OCI-LY7 (cell line): Measurements from ENCODE around the gene SP7. TPM values are rescaled to one million over a fixed set of nuclear protein-coding genes. Genes with fewer than 3 reads are reported as not detected.

Experiments used
- BruUV-seq: library from RNA; stranded (reverse); fragments of 400-500 nt; replicated peaks from 2 replicates; lab custom pipeline; 2021; lab: Mats Ljungman, UMichigan
- CTCF ChIA-PET: fragments of 300-600 bp; sonication (Branson Sonifier 250); formaldehyde crosslinking; loops from one replicate; lab custom pipeline; 2022; ENCODE audit warnings: antibody characterized with exemption; ENCODE audit not compliant: unreplicated experiment; lab: Charles Lee
- POLR2A ChIA-PET: fragments of 300-600 bp; sonication (Branson Sonifier 250); formaldehyde crosslinking; loops from one replicate; lab custom pipeline; 2022; ENCODE audit warnings: antibody characterized with exemption; lab: Charles Lee
- DNase-seq: peaks from one replicate; pipeline ENCODE4 v3.0.0-alpha.2; 2015; ENCODE audit warnings: low spot score
- H2AFZ ChIP-seq: fragments of 200-600 bp; sonication (generic), shearing (Covaris generic); 2 replicates; pipeline ENCODE4 v1.6.1; 2014; ENCODE audit warnings: mild to moderate bottlenecking, antibody characterized with exemption, low read length, moderate library complexity
- H3K27ac ChIP-seq: fragments of 200-600 bp; sonication (generic); 2 replicates; pipeline ENCODE4 v1.5.1; 2014; ENCODE audit warnings: mixed run types, low read depth, mild to moderate bottlenecking, moderate library complexity, low read length, inconsistent platforms; ENCODE audit not compliant: poor library complexity, severe bottlenecking
- H3K36me3 ChIP-seq: fragments of 200-600 bp; sonication (generic); 2 replicates; pipeline ENCODE4 v1.6.1; 2014; ENCODE audit warnings: mild to moderate bottlenecking, antibody characterized with exemption, low read length, moderate library complexity, mixed read lengths; ENCODE audit not compliant: insufficient read depth
- H3K4me1 ChIP-seq: fragments of 200-600 bp; sonication (generic); 2 replicates; pipeline ENCODE4 v1.5.1; 2014; ENCODE audit warnings: mild to moderate bottlenecking, low read length; ENCODE audit not compliant: insufficient read depth, poor library complexity, severe bottlenecking
- H3K4me2 ChIP-seq: fragments of 200-600 bp; sonication (generic); 2 replicates; pipeline ENCODE4 v1.6.1; 2014; ENCODE audit warnings: mild to moderate bottlenecking, low read length
- H3K4me3 ChIP-seq: fragments of 200-600 bp; sonication (generic); 2 replicates; pipeline ENCODE4 v1.5.1; 2014; ENCODE audit warnings: mild to moderate bottlenecking, low read depth, low read length; ENCODE audit not compliant: poor library complexity, severe bottlenecking
- H3K79me2 ChIP-seq: fragments of 200-600 bp; sonication (generic); 2 replicates; pipeline ENCODE4 v1.6.1; 2016; ENCODE audit warnings: low read depth, mild to moderate bottlenecking, low read length, moderate library complexity, mixed read lengths; ENCODE audit not compliant: insufficient read depth
- H3K9me2 ChIP-seq: fragments of 200-600 bp; sonication (generic); 2 replicates; pipeline ENCODE4 v1.6.1; 2016; ENCODE audit warnings: mild to moderate bottlenecking, low read length, mixed read lengths; ENCODE audit not compliant: insufficient read depth
- H3K9me3 ChIP-seq: fragments of 200-600 bp; sonication (generic); 2 replicates; pipeline ENCODE4 v1.6.1; 2014; ENCODE audit warnings: mild to moderate bottlenecking, mixed run types, low read length, mixed read lengths
- H4K20me1 ChIP-seq: fragments of 200-600 bp; sonication (generic); 2 replicates; pipeline ENCODE4 v1.6.1; 2014; ENCODE audit warnings: mild to moderate bottlenecking, antibody characterized with exemption, low read length, moderate library complexity, mixed read lengths; ENCODE audit not compliant: insufficient read depth
- CTCF ChIP-seq: fragments of 200-600 bp; sonication (generic); conservative IDR thresholded peaks from 2 replicates; pipeline ENCODE4 v1.5.1; 2014; ENCODE audit warnings: mild to moderate bottlenecking, antibody characterized with exemption, low read length, moderate library complexity, mixed read lengths
- EZH2phosphoT487 ChIP-seq: fragments of 200-600 bp; sonication (generic); IDR thresholded peaks from 2 replicates; pipeline ENCODE4 v1.6.1; 2018; ENCODE audit warnings: low read depth, borderline replicate concordance, mild to moderate bottlenecking, mixed run types, antibody characterized with exemption, low read length, moderate library complexity, mixed read lengths
- intact Hi-C: fragments of 100-400 bp; cut with micrococcal nuclease; formaldehyde crosslinking; loops from one replicate; pipeline ENCODE4 v1.10.0; 2022; ENCODE audit not compliant: unreplicated experiment
- total RNA-seq, 2 experiments: library from RNA; depleted of rRNA in 1 of 2; stranded (reverse); fragments of >200 nt in 1 of 2; shearing (Covaris generic) in 1 of 2; gene quantifications; 2 replicates each; pipeline ENCODE4 v1.2.3, GENCODE V29; 2014 to 2022

SP7 gene
- total RNA-seq, 2 experiments from 2014 or later = 0.16 to 0.27 TPM

- H3K4me1 ChIP-seq = no peaks in the 10 kb centered on the region
- H3K4me2 ChIP-seq = no peak overlapping the region
- no TSS peak for BruUV-seq
- CTCF ChIA-PET = interaction anchor here (1.3 kb wide), 1 partner anchor 11 kb away, joined by 3 read pairs; no protein-coding TSS in a partner anchor
- no peaks in the 10 kb centered on the region for H3K9me2 ChIP-seq
- H4K20me1 ChIP-seq = no peaks in the 10 kb centered on the region
- TF ChIP-seq EZH2phosphoT487 = no peak
- no peak for TF ChIP-seq CTCF
- H3K4me3 ChIP-seq = no peak overlapping the region
- no peak for DNase-seq
- H3K27ac ChIP-seq = no peak overlapping the region
- no peaks in the 10 kb centered on the region for H3K79me2 ChIP-seq
- H2AFZ ChIP-seq = no peak overlapping the region
- peaks cover 97% of the 10 kb centered on the region for H3K36me3 ChIP-seq
- H3K9me3 ChIP-seq = no peaks in the 10 kb centered on the region
- POLR2A ChIA-PET = interaction anchor here (0.7 to 3.4 kb wide), 3 partner anchors 10 to 104 kb away, joined by 3 to 16 read pairs (median 5); partner anchors contain the start of gene PFDN5
- intact Hi-C loops = no loop called here
Observed at GRCh38 chr12:53279888-53280498, 56.2 kb downstream of the SP7 start.

GRCh38 chr12:53279283-53279869, 56.8 kb downstream of the SP7 start:
- Histone ChIP-seq H3K9me3 (no peaks in the 10 kb centered on the region), H3K79me2 (no peaks in the 10 kb centered on the region), H3K4me1 (no peaks in the 10 kb centered on the region), H4K20me1 (no peaks in the 10 kb centered on the region), H3K36me3 (peaks cover 97% of the 10 kb centered on the region), H3K27ac (no peak overlapping the region), H2AFZ (no peak overlapping the region), H3K4me3 (no peak overlapping the region), H3K4me2 (no peak overlapping the region), H3K9me2 (no peaks in the 10 kb centered on the region)
- ChIA-PET POLR2A (interaction anchor here (0.8 to 3.4 kb wide), 2 partner anchors 10 to 16 kb away, joined by 5 to 16 read pairs; partner anchors contain the start of gene PFDN5), CTCF (interaction anchor here (0.8 to 1.3 kb wide), 2 partner anchors 11 to 20 kb away, joined by 3 to 4 read pairs; partner anchors contain the start of gene MYG1)
- TF ChIP-seq EZH2phosphoT487 = no peak
- no peak for DNase-seq
- no TSS peak for BruUV-seq
- intact Hi-C loops = no loop called here

GRCh38 chr12:53277981-53278380, 58.2 kb downstream of the SP7 start:
- H3K4me2 ChIP-seq = no peak overlapping the region
- no peaks in the 10 kb centered on the region for H3K4me1 ChIP-seq
- intact Hi-C loops = no loop called here
- POLR2A ChIA-PET = interaction anchor here (0.7 to 3.4 kb wide), 3 partner anchors 8 to 52 kb away, joined by 3 to 16 read pairs (median 4); partner anchors contain the start of gene PFDN5
- CTCF ChIA-PET = interaction anchor here (1.2 kb wide), 1 partner anchor 17 kb away, joined by 5 read pairs; the partner anchor contains the start of gene PFDN5
- no peaks in the 10 kb centered on the region for H3K9me3 ChIP-seq
- no TSS peak for BruUV-seq
- DNase-seq = no peak
- no peaks in the 10 kb centered on the region for H3K79me2 ChIP-seq
- no peaks in the 10 kb centered on the region for H4K20me1 ChIP-seq
- TF ChIP-seq EZH2phosphoT487 (no peak), CTCF (no peak)
- H3K27ac ChIP-seq = no peak overlapping the region
- H2AFZ ChIP-seq = no peak overlapping the region
- no peak overlapping the region for H3K4me3 ChIP-seq
- no peaks in the 10 kb centered on the region for H3K9me2 ChIP-seq
- peaks cover 94% of the 10 kb centered on the region for H3K36me3 ChIP-seq

Other genes with a start within 250 kb of the SP7 start
- not detected in 2 replicates for gene IGFBP6, start 238.7 kb downstream of the SP7 start, total RNA-seq (2014; rRNA removed; shearing (Covaris generic))
- 1.2 and 2.9 TPM in 2 replicates for gene IGFBP6, start 238.7 kb downstream of the SP7 start, total RNA-seq (2022)
- gene SOAT2, start 232.9 kb downstream of the SP7 start, total RNA-seq (2014; rRNA removed; shearing (Covaris generic)) = 0.06 and 0.08 TPM in 2 replicates
- gene SOAT2, start 232.9 kb downstream of the SP7 start, total RNA-seq (2022) = 1.2 and 1.8 TPM in 2 replicates
- 26.1 and 31.6 TPM in 2 replicates for gene ZNF740, start 155.6 kb downstream of the SP7 start, total RNA-seq (2014; rRNA removed; shearing (Covaris generic))
- 58.2 and 66.5 TPM in 2 replicates for gene ZNF740, start 155.6 kb downstream of the SP7 start, total RNA-seq (2022)
- gene CSAD, start 155.4 kb downstream of the SP7 start, total RNA-seq (2014; rRNA removed; shearing (Covaris generic)) = 18.9 and 25.8 TPM in 2 replicates
- 26.9 and 32.0 TPM in 2 replicates for gene CSAD, start 155.4 kb downstream of the SP7 start, total RNA-seq (2022)
- 48.6 and 51.7 TPM in 2 replicates for gene ITGB7, start 129.1 kb downstream of the SP7 start, total RNA-seq (2014; rRNA removed; shearing (Covaris generic))
- 153 and 207 TPM in 2 replicates for gene ITGB7, start 129.1 kb downstream of the SP7 start, total RNA-seq (2022)
- gene RARG, start 104.1 kb downstream of the SP7 start, total RNA-seq (2014; rRNA removed; shearing (Covaris generic)) = 1.4 and 7.0 TPM in 2 replicates
- gene RARG, start 104.1 kb downstream of the SP7 start, total RNA-seq (2022) = 5.1 and 8.4 TPM in 2 replicates
- 77.4 and 78.2 TPM in 2 replicates for gene ESPL1, start 68.1 kb downstream of the SP7 start, total RNA-seq (2014; rRNA removed; shearing (Covaris generic))
- gene ESPL1, start 68.1 kb downstream of the SP7 start, total RNA-seq (2022) = 121 and 137 TPM in 2 replicates
- 348 and 394 TPM in 2 replicates for gene PFDN5, start 40.8 kb downstream of the SP7 start, total RNA-seq (2014; rRNA removed; shearing (Covaris generic))
- gene PFDN5, start 40.8 kb downstream of the SP7 start, total RNA-seq (2022) = 264 TPM in 2 replicates
- 41.0 and 53.4 TPM in 2 replicates for gene MYG1, start 36.7 kb downstream of the SP7 start, total RNA-seq (2014; rRNA removed; shearing (Covaris generic))
- 59.3 and 64.9 TPM in 2 replicates for gene MYG1, start 36.7 kb downstream of the SP7 start, total RNA-seq (2022)
- 85.5 and 95.6 TPM in 2 replicates for gene AAAS, start 14.7 kb downstream of the SP7 start, total RNA-seq (2014; rRNA removed; shearing (Covaris generic))
- 94.5 and 109 TPM in 2 replicates for gene AAAS, start 14.7 kb downstream of the SP7 start, total RNA-seq (2022)
- gene SP1, start 43.8 kb upstream of the SP7 start, total RNA-seq (2014; rRNA removed; shearing (Covaris generic)) = 47.3 and 58.9 TPM in 2 replicates
- gene SP1, start 43.8 kb upstream of the SP7 start, total RNA-seq (2022) = 83.9 and 93.9 TPM in 2 replicates
- gene AMHR2, start 87.5 kb upstream of the SP7 start, total RNA-seq (2014; rRNA removed; shearing (Covaris generic)) = not detected in 2 replicates
- not detected in 2 replicates for gene AMHR2, start 87.5 kb upstream of the SP7 start, total RNA-seq (2022)
- 54.1 and 83.9 TPM in 2 replicates for gene PRR13, start 105.4 kb upstream of the SP7 start, total RNA-seq (2014; rRNA removed; shearing (Covaris generic))
- 219 and 230 TPM in 2 replicates for gene PRR13, start 105.4 kb upstream of the SP7 start, total RNA-seq (2022)
- 183 and 209 TPM in 2 replicates for gene PCBP2, start 115.7 kb upstream of the SP7 start, total RNA-seq (2014; rRNA removed; shearing (Covaris generic))
- gene PCBP2, start 115.7 kb upstream of the SP7 start, total RNA-seq (2022) = 1,015 and 1,037 TPM in 2 replicates
- gene MAP3K12, start 163.1 kb upstream of the SP7 start, total RNA-seq (2014; rRNA removed; shearing (Covaris generic)) = 7.2 TPM in 2 replicates
- 13.4 and 13.7 TPM in 2 replicates for gene MAP3K12, start 163.1 kb upstream of the SP7 start, total RNA-seq (2022)
- 49.1 and 62.6 TPM in 2 replicates for gene TARBP2, start 164.9 kb upstream of the SP7 start, total RNA-seq (2014; rRNA removed; shearing (Covaris generic))
- 41.8 and 45.9 TPM in 2 replicates for gene TARBP2, start 164.9 kb upstream of the SP7 start, total RNA-seq (2022)
- not detected in 2 replicates for gene NPFF, start 171.1 kb upstream of the SP7 start, total RNA-seq (2014; rRNA removed; shearing (Covaris generic))
- gene NPFF, start 171.1 kb upstream of the SP7 start, total RNA-seq (2022) = not detected in 2 replicates